ENCODE results near the gene CEBPZ. TPM values are rescaled to one million over a fixed set of nuclear protein-coding genes. Genes with fewer than 3 reads are reported as not detected.

CEBPZ gene
- polyA plus RNA-seq, 12 donors: 37.6 to 71.1 (median 42.7) TPM; not detected in 1

GRCh38 chr2:37181726-37182684, 49.4 kb downstream of the CEBPZ start:
- no peak for DNase-seq

DNA sequence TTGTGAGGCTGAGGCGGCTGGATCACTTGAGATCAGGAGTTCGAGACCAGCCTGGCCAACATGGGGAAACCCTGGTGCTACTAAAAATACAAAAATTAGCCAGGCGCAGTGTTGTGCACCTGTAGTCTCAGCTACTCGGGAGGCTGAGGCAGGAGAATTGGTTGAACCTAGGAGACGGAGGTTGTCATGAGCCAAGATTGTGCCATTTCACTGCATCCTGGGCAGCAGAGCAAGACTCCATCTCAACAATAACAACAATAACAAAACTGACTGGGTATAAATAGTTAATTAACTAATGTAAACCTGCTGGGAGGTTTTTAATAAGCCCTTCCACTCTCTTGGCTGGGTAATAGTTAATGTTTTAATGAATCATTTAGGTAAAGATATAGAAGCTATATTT, 50.8 kb downstream of the CEBPZ start:
- no peak for DNase-seq

GRCh38 chr2:37180006-37180639, 51.3 kb downstream of the CEBPZ start:
- DNase-seq: no peak

DNA sequence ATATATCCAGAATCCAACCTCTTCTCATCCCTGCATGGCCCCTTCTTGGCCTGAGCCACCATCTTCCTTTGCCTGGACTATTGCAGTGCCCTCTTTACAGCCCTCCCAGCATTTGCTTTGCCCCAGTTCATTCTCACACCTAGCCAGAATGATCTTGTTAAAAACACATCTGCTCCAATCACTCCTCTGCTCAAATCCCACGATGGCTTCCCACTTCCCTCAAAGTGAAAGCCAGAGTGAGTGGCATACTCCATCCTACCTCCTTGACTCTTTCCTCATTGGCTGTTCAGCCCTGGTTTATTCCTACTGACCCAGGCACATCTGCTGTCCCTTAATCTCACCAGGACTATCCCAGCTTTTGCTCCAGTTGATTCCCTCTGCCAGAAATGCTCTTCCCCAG, 57.7 kb downstream of the CEBPZ start:
- no peak for DNase-seq

DNA sequence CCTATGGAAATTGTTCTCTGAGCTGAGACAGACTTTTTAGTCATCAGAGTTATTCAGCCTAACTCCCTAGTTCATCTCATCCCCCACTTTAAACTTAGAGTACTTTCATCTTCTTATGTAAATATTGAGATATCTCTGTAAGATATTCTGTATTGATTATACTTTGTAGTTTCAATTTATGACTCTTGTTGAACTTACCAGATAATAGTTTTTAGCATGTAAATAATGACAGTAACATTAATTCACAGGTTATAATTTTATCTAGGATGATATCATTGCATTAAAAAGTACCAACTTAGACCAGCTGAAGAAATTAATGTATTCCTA, 59.8 kb downstream of the CEBPZ start:
- no peak for DNase-seq

GRCh38 chr2:37168217-37168981, 63.0 kb downstream of the CEBPZ start:
- DNase-seq: no peak

DNA sequence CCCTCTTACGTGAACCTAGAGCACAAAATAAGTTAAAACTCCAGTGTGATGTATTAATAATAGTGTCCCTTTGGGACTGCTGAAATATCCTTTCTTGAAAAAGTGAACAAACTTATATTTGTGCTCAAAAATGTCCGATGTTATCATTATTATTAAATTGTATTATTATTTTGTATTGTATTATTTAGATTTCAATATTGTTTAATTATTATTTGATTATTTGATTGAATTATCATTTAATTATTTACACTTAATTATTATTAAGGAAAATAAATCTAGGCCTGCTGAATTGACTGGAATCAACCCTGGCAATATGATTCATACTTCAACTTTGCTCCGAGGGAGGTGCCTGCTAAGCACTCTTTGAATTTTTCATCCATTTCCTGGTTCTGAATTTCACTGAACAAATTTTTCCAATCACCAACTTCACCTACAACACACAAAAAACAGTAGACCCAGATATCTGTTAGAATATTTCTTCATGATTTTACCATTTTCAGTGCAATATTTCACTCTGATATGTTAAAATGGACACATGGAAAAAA, 63.7 kb downstream of the CEBPZ start:
- no peak for DNase-seq

GRCh38 chr2:37164757-37165156, 66.6 kb downstream of the CEBPZ start:
- no peak for DNase-seq

- DNase-seq: peak; percentile 87
These were observed 74.3 kb downstream of the CEBPZ start, which contains the start of gene EIF2AK2 for GRCh38 chr2:37156857-37157714. TSS of gene EIF2AK2 (minus strand) at chr2:37156980. CDS start at chr2:37147806, 9,174 bp downstream.

DNA sequence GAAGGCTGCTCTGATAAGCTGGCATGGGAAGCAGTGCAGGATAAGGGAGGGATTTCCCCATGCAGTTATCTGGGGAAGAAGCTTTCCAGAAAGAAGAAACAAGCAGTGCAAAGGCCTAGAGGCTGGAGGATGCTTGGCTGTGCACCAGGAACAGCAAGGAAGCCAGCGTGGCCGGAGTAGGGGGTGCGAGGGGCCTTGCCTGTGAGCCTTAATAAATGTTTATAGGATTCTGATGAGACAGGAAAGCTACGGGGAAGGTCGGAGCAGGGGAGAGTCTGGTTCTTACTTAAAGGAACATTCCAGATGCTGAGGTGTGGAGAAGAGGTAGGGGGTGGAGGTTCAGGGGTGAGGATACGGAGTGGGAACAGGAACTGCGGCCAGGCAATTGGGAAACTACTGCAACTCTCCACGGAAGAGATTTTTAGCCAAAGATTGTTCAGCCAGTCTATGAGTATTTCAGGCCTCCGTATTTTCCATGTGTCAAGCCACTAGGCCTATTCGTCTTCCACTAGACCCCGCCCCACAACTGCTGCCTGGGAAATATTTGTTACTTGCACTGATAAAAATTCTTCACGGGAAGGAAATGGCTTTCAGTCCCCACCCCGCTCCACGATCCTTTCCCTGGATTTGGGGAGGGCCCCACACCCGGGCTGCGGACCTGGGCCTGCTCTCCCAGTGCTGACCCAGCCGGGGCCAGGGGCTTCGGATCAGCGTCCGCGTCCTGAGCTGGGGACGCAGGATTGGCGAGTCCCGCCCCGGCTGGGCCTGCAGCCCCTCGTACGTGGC, 75.1 kb downstream of the CEBPZ start:
- DNase-seq: peak; percentile 79

- no peak for DNase-seq
These were observed 76.6 kb downstream of the CEBPZ start for GRCh38 chr2:37154785-37155184.

DNA sequence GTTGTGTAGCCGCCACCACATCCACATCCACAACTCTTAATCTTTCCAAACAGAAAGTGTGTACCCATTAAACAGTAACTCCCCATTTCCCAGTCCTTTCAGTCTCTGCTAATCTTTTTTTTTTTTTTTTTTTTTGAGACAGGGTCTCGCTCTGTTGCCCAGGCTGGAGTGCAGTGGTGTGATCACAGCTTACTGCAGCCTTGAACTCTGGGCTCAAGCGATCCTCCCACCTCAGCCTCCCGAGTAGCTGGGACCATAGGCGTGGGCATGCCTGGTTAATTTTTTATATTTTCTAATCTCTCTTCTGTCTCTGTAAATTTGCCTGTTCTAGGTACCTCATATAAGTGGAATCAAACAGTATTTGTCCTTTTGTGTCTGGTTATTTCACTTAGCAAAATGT, 78.2 kb downstream of the CEBPZ start:
- DNase-seq: no peak

Other genes starting within 250 kb of the CEBPZ start
- gene HEATR5B, start 147.2 kb downstream of the CEBPZ start, polyA plus RNA-seq (ENCODE audit: insufficient read length in 12 of 12): 10 to 100 TPM in 11 of 12 donors, not detected in 1; 12.1 to 20.3 (median 15.9) TPM
- 10 to 100 TPM in 4 of 12 donors, 1 to 10 TPM in 7, not detected in 1; 6.2 to 12.2 (median 9.9) TPM for gene GPATCH11, start 147.1 kb downstream of the CEBPZ start, polyA plus RNA-seq (ENCODE audit: insufficient read length in 12 of 12)
- gene EIF2AK2, start 74.6 kb downstream of the CEBPZ start, polyA plus RNA-seq (ENCODE audit: insufficient read length in 12 of 12): 10 to 100 TPM in 11 of 12 donors, not detected in 1; 20.1 to 39.2 (median 26.6) TPM
- not detected for gene SULT6B1, start 42.9 kb downstream of the CEBPZ start, polyA plus RNA-seq (ENCODE audit: insufficient read length in 12 of 12)
- gene CEBPZOS, start 35.1 kb downstream of the CEBPZ start, polyA plus RNA-seq (ENCODE audit: insufficient read length in 12 of 12): 100 to 1,000 TPM in 1 of 12 donors, 10 to 100 TPM in 11; 35.5 to 166 (median 42.8) TPM
- 10 to 100 TPM in 11 of 12 donors, not detected in 1; 11.2 to 26.1 (median 18.9) TPM for gene NDUFAF7, start 62 bp upstream of the CEBPZ start, polyA plus RNA-seq (ENCODE audit: insufficient read length in 12 of 12)
- 10 to 100 TPM in 11 of 12 donors, not detected in 1; 26.6 to 38.6 (median 33.9) TPM for gene PRKD3, start 93.2 kb upstream of the CEBPZ start, polyA plus RNA-seq (ENCODE audit: insufficient read length in 12 of 12)
- 10 to 100 TPM in 3 of 12 donors, 1 to 10 TPM in 8, not detected in 1; 6.2 to 21.5 (median 9.2) TPM for gene QPCT, start 113.0 kb upstream of the CEBPZ start, polyA plus RNA-seq (ENCODE audit: insufficient read length in 12 of 12)

All from muscle of arm (tissue), 12 donors.